Mesothelial cell of epicardium (in vitro differentiated cells): ENCODE measurements around the gene TRPV5. TPM values are rescaled to one million over a fixed set of nuclear protein-coding genes. Genes with fewer than 3 reads are reported as not detected.

Experiments
- DNase-seq, 2 experiments: peaks; one replicate each; pipeline ENCODE4 v3.0.0; 2021; ENCODE audit warnings: low spot score in 2 of 2; ENCODE audit not compliant: unreplicated experiment in 2 of 2
- H3K27ac Mint-ChIP-seq: 2 replicates; pipeline ENCODE4 v1.8.0; 2021; ENCODE audit warnings: mixed read lengths
- H3K27me3 Mint-ChIP-seq: 2 replicates; pipeline ENCODE4 v1.8.0; 2021; ENCODE audit warnings: low read depth, mixed read lengths
- H3K36me3 Mint-ChIP-seq: 2 replicates; pipeline ENCODE4 v1.8.0; 2021; ENCODE audit warnings: mixed read lengths
- H3K4me1 Mint-ChIP-seq: 2 replicates; pipeline ENCODE4 v1.8.0; 2021; ENCODE audit warnings: mixed read lengths
- H3K4me3 Mint-ChIP-seq: 2 replicates; pipeline ENCODE4 v1.8.0; 2021; ENCODE audit warnings: mild to moderate bottlenecking, moderate library complexity, mixed read lengths
- H3K9me3 Mint-ChIP-seq: 2 replicates; pipeline ENCODE4 v1.8.0; 2021; ENCODE audit warnings: mixed read lengths
- total RNA-seq: library from RNA; stranded (reverse); gene quantifications from 3 replicates; pipeline ENCODE4 v1.2.1, GENCODE V29; 2021
- TF ChIP-seq, protein P1 (sequence below): fragments of 200-600 bp; sonication (generic); IDR thresholded peaks from one replicate; pipeline ENCODE4 v1.5.0; 2021; ENCODE audit warnings: antibody characterized with exemption; ENCODE audit not compliant: unreplicated experiment

TRPV5 gene
- total RNA-seq, 1 donor from 2014 or later, result 0.56 TPM

DNA sequence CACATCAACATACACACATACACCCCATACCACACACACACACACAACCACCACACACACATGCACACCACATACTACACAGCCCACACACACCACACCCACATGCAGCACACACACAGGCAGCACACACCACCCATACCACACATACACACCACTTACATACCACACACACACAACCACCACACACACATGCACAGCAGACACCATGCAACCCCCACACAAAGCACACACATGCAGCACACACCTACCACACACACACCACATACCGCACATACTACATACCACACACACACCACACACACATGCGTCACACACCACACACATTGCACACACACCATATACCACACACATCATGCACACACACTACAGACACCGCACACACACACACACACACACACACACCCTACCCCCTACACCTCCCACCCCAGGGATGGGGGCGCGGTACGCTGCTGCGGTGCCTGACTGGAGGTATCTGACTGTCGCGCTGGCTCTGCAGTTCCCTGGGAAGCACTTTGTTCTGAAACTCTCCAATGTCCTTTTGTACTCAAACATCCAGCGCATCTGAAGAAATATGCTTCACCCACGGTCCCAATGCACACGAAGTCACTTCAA lies 42.6 kb downstream of the TRPV5 start:
- H3K4me1 Mint-ChIP-seq, result peaks cover 4% of the 10 kb centered on the region
- no peaks in the 10 kb centered on the region for H3K36me3 Mint-ChIP-seq
- H3K27ac Mint-ChIP-seq, result no peak overlapping the region
- H3K4me3 Mint-ChIP-seq, result no peak overlapping the region
- TF ChIP-seq, protein P1, sequence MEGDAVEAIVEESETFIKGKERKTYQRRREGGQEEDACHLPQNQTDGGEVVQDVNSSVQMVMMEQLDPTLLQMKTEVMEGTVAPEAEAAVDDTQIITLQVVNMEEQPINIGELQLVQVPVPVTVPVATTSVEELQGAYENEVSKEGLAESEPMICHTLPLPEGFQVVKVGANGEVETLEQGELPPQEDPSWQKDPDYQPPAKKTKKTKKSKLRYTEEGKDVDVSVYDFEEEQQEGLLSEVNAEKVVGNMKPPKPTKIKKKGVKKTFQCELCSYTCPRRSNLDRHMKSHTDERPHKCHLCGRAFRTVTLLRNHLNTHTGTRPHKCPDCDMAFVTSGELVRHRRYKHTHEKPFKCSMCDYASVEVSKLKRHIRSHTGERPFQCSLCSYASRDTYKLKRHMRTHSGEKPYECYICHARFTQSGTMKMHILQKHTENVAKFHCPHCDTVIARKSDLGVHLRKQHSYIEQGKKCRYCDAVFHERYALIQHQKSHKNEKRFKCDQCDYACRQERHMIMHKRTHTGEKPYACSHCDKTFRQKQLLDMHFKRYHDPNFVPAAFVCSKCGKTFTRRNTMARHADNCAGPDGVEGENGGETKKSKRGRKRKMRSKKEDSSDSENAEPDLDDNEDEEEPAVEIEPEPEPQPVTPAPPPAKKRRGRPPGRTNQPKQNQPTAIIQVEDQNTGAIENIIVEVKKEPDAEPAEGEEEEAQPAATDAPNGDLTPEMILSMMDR, result no peak
- peaks cover 3% of the 10 kb centered on the region for H3K27me3 Mint-ChIP-seq
- H3K9me3 Mint-ChIP-seq, result no peaks in the 10 kb centered on the region
- DNase-seq, result no peak

DNA sequence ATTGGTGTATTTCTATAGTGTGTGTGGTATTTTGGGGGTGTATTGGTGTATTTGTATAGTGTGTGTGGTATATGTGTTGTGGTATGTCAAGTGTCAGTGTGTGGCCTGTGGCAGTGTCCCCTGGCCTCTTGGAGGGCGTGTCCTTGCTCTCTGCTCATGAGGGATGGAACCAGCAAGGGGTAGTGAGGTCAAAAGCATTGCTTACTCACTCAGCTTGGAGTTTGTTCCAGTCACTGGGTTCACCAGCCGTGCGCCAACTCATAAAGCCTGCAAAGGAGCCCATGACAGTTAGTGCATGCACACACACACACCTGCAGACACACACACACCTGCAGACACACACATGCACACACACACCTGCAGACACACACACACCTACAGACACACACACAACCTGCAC lies 43.7 kb downstream of the TRPV5 start:
- Mint-ChIP-seq H3K4me1 (peaks cover 10% of the 10 kb centered on the region), H3K9me3 (no peaks in the 10 kb centered on the region), H3K27ac (no peak overlapping the region), H3K27me3 (peaks cover 3% of the 10 kb centered on the region), H3K36me3 (no peaks in the 10 kb centered on the region), H3K4me3 (no peak overlapping the region)
- no peak for DNase-seq
- TF ChIP-seq, protein P1, result no peak

DNA sequence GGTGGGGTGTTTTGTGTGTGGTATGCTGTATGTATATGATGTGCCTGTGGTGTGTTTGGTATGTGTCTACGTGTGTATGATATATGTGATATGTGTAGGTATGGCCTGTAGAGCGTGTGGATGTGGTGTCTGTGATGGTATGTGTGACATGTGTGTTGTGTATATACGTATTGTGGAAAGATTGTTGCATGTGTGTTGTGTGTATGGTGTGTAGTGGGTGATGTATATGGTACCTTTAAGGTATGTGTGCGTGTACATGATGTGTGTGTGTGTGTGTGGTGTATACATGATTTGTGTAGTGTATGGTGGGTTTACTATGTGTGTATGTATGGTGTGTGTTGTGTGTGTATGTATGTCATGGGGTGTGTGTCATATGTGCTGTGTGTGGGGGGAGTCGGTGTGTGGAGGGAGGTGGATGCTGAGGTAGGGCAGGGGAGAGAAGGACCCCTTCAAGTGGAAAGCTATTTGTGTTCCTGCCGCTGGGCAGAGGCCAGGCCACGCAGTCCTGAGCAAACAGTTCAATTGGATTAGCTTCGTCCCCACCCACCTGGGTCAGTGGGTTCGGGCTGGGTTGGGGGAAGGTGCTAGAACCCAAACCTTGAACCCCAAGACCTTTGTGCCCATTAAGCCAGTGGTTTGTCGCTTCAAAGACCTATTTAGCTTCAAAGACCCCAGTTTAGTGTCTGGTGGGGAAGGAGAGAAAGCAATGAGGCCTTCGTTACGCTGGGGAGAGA lies 46.1 kb downstream of the TRPV5 start:
- Mint-ChIP-seq H3K36me3 (no peaks in the 10 kb centered on the region), H3K4me3 (no peak overlapping the region), H3K27me3 (peaks cover 3% of the 10 kb centered on the region), H3K4me1 (peaks cover 17% of the 10 kb centered on the region), H3K27ac (no peak overlapping the region), H3K9me3 (no peaks in the 10 kb centered on the region)
- TF ChIP-seq, protein P1, result no peak
- DNase-seq, result no peak

DNA sequence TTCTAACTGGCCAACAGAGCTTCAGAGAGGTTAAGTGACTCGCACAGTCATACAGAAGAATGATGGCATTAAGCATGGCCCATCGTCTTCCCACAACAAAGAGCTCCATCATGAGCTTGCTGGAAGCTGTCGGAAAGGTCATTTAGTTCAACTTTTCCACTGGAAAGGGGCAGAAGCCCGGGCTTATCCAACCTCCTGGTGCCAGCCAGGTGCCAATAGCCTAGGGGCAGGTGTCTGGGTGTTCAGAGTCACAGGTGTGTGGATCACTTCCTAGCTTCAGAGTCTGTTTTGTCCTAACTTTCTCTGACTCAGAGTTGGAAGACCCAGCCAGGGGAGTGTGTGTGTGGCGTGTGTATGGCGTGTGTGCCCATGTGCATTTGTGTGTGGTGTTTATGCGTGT lies 46.7 kb downstream of the TRPV5 start:
- Mint-ChIP-seq H3K27ac (no peak overlapping the region), H3K9me3 (no peaks in the 10 kb centered on the region), H3K27me3 (peaks cover 2% of the 10 kb centered on the region), H3K36me3 (no peaks in the 10 kb centered on the region), H3K4me3 (no peak overlapping the region), H3K4me1 (peaks cover 22% of the 10 kb centered on the region)
- TF ChIP-seq, protein P1, result no peak
- DNase-seq, result no peak

DNA sequence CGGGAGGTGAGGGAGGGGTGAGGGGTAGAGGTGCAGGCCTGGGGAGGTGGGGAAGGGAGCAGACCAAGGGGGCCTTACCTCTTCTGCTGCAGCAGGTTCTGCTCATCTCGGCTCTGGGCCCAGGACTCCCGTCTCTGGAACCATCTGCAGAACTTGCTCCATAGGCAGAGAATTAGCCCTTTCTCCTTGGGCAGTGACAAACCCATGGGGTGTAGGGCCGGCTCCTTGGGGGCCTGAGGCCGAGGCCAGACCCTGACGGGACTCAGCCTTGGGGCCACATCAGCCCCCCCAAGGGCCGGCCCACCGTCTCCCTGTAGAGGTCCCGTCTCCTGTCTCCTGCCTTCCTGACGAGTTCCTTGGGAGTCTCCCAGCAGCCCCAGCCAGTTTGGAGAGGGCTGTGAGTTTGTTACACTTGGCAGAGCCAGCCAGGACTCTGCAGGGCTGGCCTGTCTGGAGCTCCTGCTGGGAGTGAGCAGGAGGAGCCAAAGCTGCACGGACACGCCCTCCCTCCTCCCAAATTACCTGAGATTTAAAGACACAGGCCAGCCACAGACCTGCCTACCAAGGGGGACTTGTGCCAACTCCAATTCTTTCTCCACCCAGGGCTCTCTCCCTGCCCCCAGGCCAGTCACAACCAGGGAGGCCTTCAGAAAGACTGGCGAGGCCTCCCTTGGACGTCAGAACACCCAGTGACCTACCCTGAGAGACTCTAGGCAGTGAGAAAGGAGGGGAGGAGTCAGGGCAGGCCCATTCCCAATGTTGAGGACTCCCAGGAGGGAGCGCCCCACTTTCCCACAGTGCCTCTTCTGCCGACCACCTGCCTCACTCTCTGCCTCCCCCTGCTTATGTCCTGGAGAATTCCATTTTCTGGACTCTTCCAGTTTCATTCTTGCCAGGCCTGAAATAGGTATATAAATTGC lies 48.0 kb downstream of the TRPV5 start, which contains the start of gene TRPV6:
TRPV6 (minus strand) TSS at position 435 of the 920 bp plus-strand sequence.
- TF ChIP-seq, protein P1, result no peak
- no peaks in the 10 kb centered on the region for H3K9me3 Mint-ChIP-seq
- peaks cover 26% of the 10 kb centered on the region for H3K4me1 Mint-ChIP-seq
- DNase-seq, result peak in 1 of 2 experiments; percentile 48
- peaks cover 1% of the 10 kb centered on the region for H3K27me3 Mint-ChIP-seq
- H3K36me3 Mint-ChIP-seq, result no peaks in the 10 kb centered on the region
- H3K27ac Mint-ChIP-seq, result peak within 1 kb of the TSS; percentile 10
- peak within 1 kb of the TSS; percentile 66 for H3K4me3 Mint-ChIP-seq
